ENCODE measurements around the gene FXYD2.
"Not testable (repeated sequence)": the region's sequence is repeated elsewhere in the genome, so short reads cannot be mapped to it uniquely, and the experiment has no call there.

Gene FXYD2

DNA sequence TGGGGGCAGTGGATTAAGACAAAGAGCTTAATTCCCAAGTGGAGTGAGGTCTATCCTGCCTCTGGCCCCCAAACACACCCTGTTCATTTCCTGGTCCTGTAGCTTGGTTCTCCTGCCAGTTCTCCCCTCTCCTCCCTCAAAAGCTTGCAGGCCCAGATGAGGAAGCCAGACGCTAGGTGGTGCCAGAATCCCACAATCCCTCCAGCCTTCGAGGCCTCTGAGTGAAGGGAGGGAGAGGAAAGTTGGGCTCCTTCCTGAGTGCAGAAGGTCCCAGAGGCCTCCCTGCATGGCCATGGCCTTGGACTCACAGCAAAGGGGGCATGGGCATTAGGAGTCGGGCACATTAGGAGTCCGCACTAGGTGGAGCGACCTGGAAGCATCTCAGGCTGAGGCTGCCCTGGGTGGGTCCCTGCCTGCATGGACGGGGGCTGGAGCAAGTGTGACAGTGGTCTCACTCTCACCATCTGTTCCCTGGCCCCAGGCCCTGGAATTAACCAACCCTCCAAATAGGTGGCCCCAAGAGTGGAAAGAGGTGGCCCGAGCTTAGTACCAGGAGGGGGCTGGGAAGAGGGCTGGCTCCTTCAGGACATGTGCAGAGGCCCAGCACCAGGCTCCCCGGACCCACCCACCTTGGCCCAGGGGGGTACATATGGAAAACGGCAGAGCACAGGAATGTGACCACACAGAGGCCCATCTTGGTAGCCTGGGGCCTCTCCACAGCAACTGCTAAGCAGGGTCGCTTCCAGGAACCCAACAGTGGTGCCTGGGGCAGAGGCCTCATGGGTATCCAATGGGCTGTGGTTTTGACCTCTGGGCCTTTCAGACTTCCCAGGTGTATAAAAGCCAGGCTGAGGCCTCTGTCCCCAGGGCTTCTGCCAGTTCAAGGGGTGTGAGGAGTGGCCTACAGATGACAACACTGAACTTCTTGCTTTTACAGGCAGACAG, 5.2 kb downstream of the FXYD2 start:
- no peak for DNase-seq

GRCh38 chr11:117818041-117818873, 6.3 kb downstream of the FXYD2 start:
- DNase-seq, result peak; percentile 50 to 53

DNA sequence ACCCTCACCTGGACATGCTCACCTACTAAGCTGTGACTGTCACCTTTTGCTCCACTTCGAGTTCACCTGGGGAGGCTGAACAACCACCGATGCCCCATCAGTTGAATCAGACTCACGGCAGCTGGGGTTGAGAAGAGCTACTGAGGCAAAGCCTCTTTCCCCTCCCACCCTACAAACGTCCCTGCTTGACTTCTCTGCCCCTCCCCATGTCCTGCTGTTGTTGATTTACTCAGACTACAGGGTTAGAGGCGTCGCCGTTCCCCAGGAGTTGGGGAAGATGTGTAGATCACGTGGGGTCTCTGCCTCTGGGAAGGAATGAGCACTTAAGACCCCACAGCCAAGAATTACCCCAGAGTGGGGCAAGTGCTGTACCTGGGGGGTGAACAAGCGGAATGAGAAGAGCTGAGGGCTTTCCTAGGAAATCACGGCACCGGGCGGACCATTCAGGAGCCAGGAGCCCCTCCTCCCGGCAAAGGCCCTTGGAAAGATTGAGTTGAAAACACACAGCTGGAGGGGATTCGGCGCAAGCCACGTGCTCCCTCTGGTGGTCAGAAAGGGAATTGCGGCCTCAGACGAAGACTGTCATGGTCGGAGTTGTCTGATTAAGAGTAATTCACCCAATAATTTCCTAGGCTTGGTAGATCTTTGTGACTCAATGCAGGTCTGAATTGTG, 7.0 kb downstream of the FXYD2 start:
- peak; percentile 92 to 95 for DNase-seq

DNA sequence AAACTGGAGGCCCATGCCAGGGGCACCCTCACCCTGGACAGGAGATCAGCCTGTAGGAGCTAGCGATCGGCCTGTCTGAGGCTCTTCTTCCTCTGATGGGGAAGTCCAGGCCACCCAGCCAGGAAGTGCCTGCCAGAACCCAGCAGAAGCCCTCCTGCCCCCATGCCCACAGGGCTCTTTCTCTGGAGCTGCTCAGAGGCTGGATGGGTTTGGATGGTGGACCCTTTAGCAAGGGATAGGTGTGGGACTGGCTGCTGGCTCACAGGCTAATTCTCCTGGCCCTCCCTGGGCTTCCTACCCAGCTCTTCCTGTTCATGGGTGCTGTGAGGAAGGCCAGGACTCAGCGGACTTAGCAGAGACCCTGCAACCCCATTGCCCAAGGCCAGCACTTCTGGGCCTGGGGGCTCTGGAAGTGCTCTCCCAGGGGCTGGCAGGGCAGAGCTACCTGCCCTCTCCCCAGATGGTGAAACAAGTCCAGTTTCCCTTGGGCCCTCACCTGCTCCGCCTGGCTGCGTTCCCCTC, 7.6 kb downstream of the FXYD2 start:
- no peak for DNase-seq

DNA sequence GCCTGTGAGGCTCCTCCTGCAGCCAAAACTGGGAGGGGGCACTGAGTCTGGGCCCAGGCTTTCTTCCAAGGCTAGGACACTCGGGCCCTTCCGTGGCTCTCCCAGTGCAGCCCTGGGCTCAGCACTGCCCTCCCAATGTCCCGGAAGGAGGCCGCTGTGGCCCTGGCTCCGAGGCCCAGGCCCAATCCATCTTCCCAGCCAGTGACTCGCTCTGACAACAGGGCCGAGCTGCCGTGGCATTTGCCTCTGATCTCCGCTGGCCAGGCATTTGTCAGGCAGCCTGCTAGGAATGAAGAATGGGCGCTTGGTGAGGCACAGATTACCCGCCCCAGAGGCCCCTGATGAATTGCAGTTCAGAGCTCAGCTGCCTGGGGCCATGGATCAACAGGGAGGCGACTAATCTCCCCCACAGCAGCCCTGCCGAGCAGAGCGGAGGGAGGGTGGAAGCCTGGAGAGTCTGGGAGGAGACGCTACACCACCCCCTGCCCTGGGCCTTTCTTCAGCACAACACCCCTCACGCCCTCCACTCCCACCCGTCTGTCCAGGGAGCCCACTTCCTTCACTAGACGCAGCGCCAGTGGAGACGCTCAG, 8.3 kb downstream of the FXYD2 start:
- no peak for DNase-seq

GRCh38 chr11:117815262-117815803, 9.2 kb downstream of the FXYD2 start:
- peak; percentile 61 to 63 for DNase-seq

DNA sequence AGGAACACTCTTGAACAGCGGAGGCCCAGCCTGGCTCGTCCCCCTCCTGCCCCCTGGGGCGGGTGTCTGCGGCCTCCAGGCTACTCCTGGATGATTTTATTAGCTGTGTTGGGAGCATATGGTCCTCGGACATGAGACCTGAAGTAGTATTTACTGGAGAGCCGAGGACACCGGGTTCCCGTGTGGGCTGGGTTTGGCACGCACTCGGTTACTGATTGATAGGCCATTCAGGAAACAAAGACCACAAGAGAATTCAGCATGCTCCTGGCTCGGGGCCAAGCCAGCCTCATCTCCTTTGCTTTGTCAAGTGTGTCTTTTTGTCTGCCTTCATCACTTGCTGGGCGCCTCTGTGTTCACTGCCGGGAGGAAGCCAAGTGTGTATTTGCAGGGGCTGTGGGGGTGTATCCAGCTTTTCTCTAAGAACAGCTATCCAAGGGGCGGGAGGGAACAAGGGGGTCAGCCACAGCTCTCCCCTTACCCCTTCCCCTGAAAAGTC, 9.7 kb downstream of the FXYD2 start:
- DNase-seq, result peak; percentile 73 to 81

GRCh38 chr11:117814204-117814765, 10.3 kb downstream of the FXYD2 start:
- DNase-seq, result no peak

DNA sequence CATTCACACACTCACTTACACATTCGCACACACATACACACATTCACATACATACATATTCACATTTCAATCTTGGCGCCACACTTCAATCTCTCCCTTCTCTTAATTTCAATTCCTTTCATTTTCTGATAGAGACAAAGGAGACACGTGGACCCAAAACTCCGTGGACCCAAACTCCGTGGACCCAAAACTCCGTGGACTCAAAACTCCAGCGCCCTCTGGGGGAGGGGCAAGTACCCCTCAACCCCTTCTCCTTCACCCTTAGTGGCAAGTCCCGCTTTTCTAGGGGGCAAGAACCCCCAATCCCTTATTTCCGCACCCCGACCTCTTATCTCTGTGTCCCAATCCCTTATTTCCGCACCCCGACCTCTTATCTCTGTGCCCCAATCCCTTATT, 14.5 kb downstream of the FXYD2 start:
- not testable (repeated sequence) for DNase-seq

- peak; percentile 49 to 61 for DNase-seq
These were observed 15.1 kb downstream of the FXYD2 start for GRCh38 chr11:117809236-117810055.

DNA sequence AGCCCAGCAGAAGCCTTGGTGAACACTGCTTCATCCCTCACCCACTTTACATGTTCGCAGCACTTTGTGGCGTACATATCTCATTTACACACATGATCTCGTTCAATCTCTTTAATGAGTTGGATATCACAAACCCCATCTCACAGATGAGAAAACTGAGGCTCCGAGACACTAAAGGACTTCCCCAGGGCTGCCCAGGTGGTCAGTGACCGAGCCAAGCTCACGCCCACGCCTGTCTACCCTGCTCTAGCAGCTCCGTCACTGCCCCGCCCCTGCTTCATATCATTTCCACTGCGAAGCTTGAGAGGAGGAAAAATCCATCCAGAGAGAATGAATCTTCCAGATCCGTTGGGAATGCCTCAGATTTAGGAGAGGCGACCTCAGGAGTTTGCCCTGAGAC, 15.8 kb downstream of the FXYD2 start:
- no peak for DNase-seq

GRCh38 chr11:117807482-117808327, 16.8 kb downstream of the FXYD2 start:
- DNase-seq, result peak; percentile 87 to 88

GRCh38 chr11:117806846-117807245, 17.7 kb downstream of the FXYD2 start:
- no peak for DNase-seq

- DNase-seq, result no peak
These were observed 19.5 kb downstream of the FXYD2 start for GRCh38 chr11:117805045-117805444.

DNA sequence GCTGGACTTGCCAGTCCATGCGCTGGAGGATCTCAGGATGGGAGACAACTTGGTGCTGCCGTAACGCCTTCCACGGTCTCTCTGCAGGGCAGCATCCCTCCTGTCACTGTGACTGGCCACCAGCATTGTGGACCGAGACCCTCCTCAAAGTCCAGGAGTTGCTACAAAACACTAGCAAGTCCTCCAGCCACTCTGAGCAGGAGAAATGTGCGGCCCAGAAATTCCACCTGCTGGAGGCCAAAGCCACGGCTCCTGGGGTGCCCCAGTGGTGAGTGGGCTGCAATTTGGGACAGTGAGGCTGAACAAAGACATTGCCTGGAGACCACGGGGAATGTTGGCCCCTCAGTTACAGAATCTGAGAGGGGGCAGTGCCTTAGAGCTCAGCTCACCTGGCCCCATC, 20.6 kb downstream of the FXYD2 start:
- DNase-seq, result no peak

- no peak for DNase-seq
These were observed 24.9 kb downstream of the FXYD2 start for GRCh38 chr11:117799634-117800033.

DNA sequence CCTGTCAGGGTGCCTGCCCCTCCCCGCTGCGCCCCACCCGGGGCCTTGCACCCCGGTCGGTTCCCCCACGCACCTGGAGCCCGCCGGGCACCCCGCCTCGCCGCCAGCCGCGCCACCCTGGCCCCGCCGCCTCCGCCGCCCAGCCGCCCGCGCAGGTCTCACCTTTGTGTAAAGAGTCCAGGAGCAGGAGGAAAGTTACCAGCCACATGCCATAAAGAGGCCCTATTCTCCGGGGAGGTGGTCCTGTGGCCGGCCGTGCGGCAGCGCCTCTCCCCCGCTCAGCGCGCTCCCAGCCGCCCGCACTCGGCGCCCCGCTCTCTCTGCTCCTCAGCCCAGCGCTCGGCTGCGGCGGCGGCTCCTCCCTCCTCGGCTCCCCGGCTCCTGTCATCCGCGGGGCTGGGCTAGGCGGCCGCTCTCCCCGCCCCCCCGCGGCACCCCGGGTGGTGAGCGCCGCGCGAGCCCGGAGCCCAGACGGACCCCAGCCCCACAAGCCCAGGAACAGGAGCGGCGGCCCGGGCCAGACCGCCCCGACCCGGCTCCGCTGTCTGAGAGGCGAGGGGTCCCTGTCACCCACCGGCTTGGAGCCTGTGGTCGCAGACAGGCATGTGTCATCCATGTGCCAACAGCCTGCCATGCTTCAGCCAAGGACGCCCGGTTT, 27.5 kb downstream of the FXYD2 start, which contains the start of gene DSCAML1:
Gene DSCAML1, minus strand, starts transcription at position 345 of the 658 bp plus-strand sequence. Its CDS starts 137 bp downstream, at position 208.
- DNase-seq, result peak; percentile 40 to 61

GRCh38 chr11:117796456-117796871, 28.1 kb downstream of the FXYD2 start:
- no peak for DNase-seq

Data from stimulated activated CD4-positive, alpha-beta T cell treated with anti-CD3 and anti-CD28 coated beads, Interleukin-2, amount 100 ng/mL, for 24 hours (primary cell).